Right lobe of liver (tissue), 6 donors: Measurements from ENCODE around the gene AFAP1. TPM values are rescaled to one million over a fixed set of nuclear protein-coding genes. Genes with fewer than 3 reads are reported as not detected.
A peak's percentile ranks its signal among the peaks of the same experiment; 100 is the strongest.

ENCODE experiments used
- ATAC-seq, 4 donors: fragments of 200-7000 bp; cut with Tn5 transposase; one replicate each; pipeline ENCODE4 v1.9.1; 2020; ENCODE audit warnings: mild to moderate bottlenecking in 4 of 4, moderate library complexity in 4 of 4
- DNase-seq, 3 donors: peaks; one replicate each; pipeline ENCODE4 v3.0.0-alpha.2; 2020
- H3K27ac ChIP-seq, 3 donors: fragments of 200-600 bp; one replicate each; pipeline ENCODE4 v1.8.0; 2022
- H3K27me3 ChIP-seq, 2 donors: fragments of 200-600 bp; one replicate each; pipeline ENCODE4 v1.8.0; 2022
- H3K36me3 ChIP-seq, 4 donors: fragments of 200-600 bp; sonication (generic) in 1 of 4; one replicate each; pipeline versions ENCODE4 v1.5.1 to v1.8.0; 2017 to 2022; ENCODE audit warnings: control low read depth in 1 of 4
- H3K4me1 ChIP-seq, 4 donors: fragments of 200-600 bp; sonication (generic) in 1 of 4; one replicate each; pipeline versions ENCODE4 v1.5.1 to v1.8.0; 2017 to 2022; ENCODE audit warnings: control low read depth in 1 of 4
- H3K4me3 ChIP-seq, 3 donors: fragments of 200-600 bp; one replicate each; pipeline ENCODE4 v1.8.0; 2022
- H3K9me3 ChIP-seq, 4 donors: fragments of 200-600 bp; sonication (generic) in 1 of 4; one replicate each; pipeline versions ENCODE4 v1.5.1 to v1.8.0; 2017 to 2022; ENCODE audit warnings: control low read depth in 1 of 4
- CTCF ChIP-seq, 4 donors: fragments of 200-600 bp in 3 of 4; fragments of 450-650 bp in 1 of 4; IDR thresholded peaks; one replicate each; pipeline versions ENCODE4 v1.5.1 to v1.8.0; 2016 to 2022; ENCODE audit warnings: antibody characterized with exemption in 4 of 4, mild to moderate bottlenecking in 2 of 4
- POLR2A ChIP-seq: fragments of 450-650 bp; IDR thresholded peaks from one replicate; pipeline ENCODE4 v1.6.1; 2017; ENCODE audit warnings: antibody characterized with exemption, mild to moderate bottlenecking
- WGBS: methylation state at CpG from one replicate; pipeline ENCODE4 v1.1.6; 2018; ENCODE audit warnings: low coverage, low lambda C conversion rate; ENCODE audit not compliant: insufficient coverage; ENCODE audit errors: missing lambda C conversion rate; 5-methylcytosine and 5-hydroxymethylcytosine counted together
- intact Hi-C, 2 donors: fragments of 100-400 bp; cut with DNase I; formaldehyde crosslinking; loops; one replicate each; pipeline versions ENCODE4 v1.11.2 to v1.14.1; 2022
- total RNA-seq, 6 experiments: library from RNA; depleted of rRNA in 2 of 6; stranded (reverse); fragments of >200 nt in 2 of 6; fragmentation: NEBNext Ultra II Directional in 3 of 6; extraction: Animal tissue kit (Norgen Biotek cat#: 25700) in 3 of 6; gene quantifications; one replicate each; pipeline versions ENCODE4 v1.1.0 to v1.2.4, GENCODE V29; 2016 to 2023
- donor health status: DM: no; HTN: yes; CAD: no.
- donor health status: DM: no; HTN: no; CAD: no.
- donor health status: DM: no; HTN: no; CAD: no.
- donor health status: DM: no; HTN: yes; CAD: no.
- donor health status: DM: no; HTN: yes; CAD: no.

AFAP1 gene
- total RNA-seq, 6 experiments from 2014 or later: 0.95 to 3.1 (median 1.9) TPM

- no peaks in the 10 kb centered on the region for H3K9me3 ChIP-seq
- H3K4me1 ChIP-seq: no peaks in the 10 kb centered on the region
- H3K4me3 ChIP-seq: no peak overlapping the region
- peak in 1 of 3 donors; percentile 46 for DNase-seq
- TF ChIP-seq POLR2A: no peak
- TF ChIP-seq CTCF (IDR thresholded peaks at IDR 0.05): no peak
- intact Hi-C loops: no loop called here
- ATAC-seq: no peak
- no peaks in the 10 kb centered on the region for H3K36me3 ChIP-seq
- WGBS: 82% methylated on average over 4 of the region's 14 CpGs
- H3K27ac ChIP-seq: no peak overlapping the region
- no peaks in the 10 kb centered on the region for H3K27me3 ChIP-seq
Measured at GRCh38 chr4:7756071-7756470, 183.6 kb downstream of the AFAP1 start.

- H3K9me3 ChIP-seq: no peaks in the 10 kb centered on the region
- intact Hi-C loops: no loop called here
- no peak for ATAC-seq
- no peak overlapping the region for H3K27ac ChIP-seq
- no peaks in the 10 kb centered on the region for H3K27me3 ChIP-seq
- TF ChIP-seq CTCF (IDR thresholded peaks at IDR 0.05) (no peak), POLR2A (no peak)
- WGBS: 80% methylated on average over 2 of the region's 16 CpGs
- DNase-seq: peak in 1 of 3 donors; percentile 43
- no peaks in the 10 kb centered on the region for H3K4me1 ChIP-seq
- H3K4me3 ChIP-seq: no peak overlapping the region
- H3K36me3 ChIP-seq: no peaks in the 10 kb centered on the region
Measured at GRCh38 chr4:7755561-7755960, 184.1 kb downstream of the AFAP1 start.

- H3K9me3 ChIP-seq: no peaks in the 10 kb centered on the region
- H3K27ac ChIP-seq: no peak overlapping the region
- intact Hi-C loops: no loop called here
- no peak for ATAC-seq
- TF ChIP-seq CTCF (IDR thresholded peaks at IDR 0.05): no peak
- no peak for TF ChIP-seq POLR2A
- no peak overlapping the region for H3K4me3 ChIP-seq
- H3K4me1 ChIP-seq: no peaks in the 10 kb centered on the region
- no peaks in the 10 kb centered on the region for H3K27me3 ChIP-seq
- DNase-seq: no peak
- no peaks in the 10 kb centered on the region for H3K36me3 ChIP-seq
- 83% methylated on average over 11 of the region's 21 CpGs for WGBS
Measured at GRCh38 chr4:7754565-7755262, 184.9 kb downstream of the AFAP1 start.

GRCh38 chr4:7753931-7754465 lies 185.7 kb downstream of the AFAP1 start:
- intact Hi-C loops: no loop called here
- Histone ChIP-seq H3K4me3 (no peak overlapping the region), H3K27ac (no peak overlapping the region), H3K36me3 (no peaks in the 10 kb centered on the region), H3K27me3 (no peaks in the 10 kb centered on the region), H3K9me3 (no peaks in the 10 kb centered on the region), H3K4me1 (no peaks in the 10 kb centered on the region)
- ATAC-seq (no peak), DNase-seq (no peak)
- 87% methylated on average over 15 of the region's 15 CpGs for WGBS
- TF ChIP-seq CTCF (IDR thresholded peaks at IDR 0.05) (no peak), POLR2A (no peak)
